HG03060 (cell line): ENCODE measurements around the gene NAV3.

Experiments
- ATAC-seq: cut with Tn5 transposase; IDR thresholded peaks from one replicate; pipeline ENCODE4 v1.9.1; 2021; ENCODE audit warnings: low read depth, moderate number of reproducible peaks; ENCODE audit not compliant: unreplicated experiment

The NAV3 gene

GRCh38 chr12:78034025-78034424 lies 203.3 kb downstream of the NAV3 start:
- no peak for ATAC-seq

GRCh38 chr12:78035901-78036606 lies 205.4 kb downstream of the NAV3 start:
- no peak for ATAC-seq

GRCh38 chr12:78036874-78037273 lies 206.2 kb downstream of the NAV3 start:
- ATAC-seq = no peak

GRCh38 chr12:78037707-78038106 lies 207.0 kb downstream of the NAV3 start:
- no peak for ATAC-seq

GRCh38 chr12:78038541-78038940 lies 207.8 kb downstream of the NAV3 start:
- ATAC-seq = no peak

- no peak for ATAC-seq
Measured at GRCh38 chr12:78038986-78039385, 208.3 kb downstream of the NAV3 start.

- ATAC-seq = no peak
Measured at GRCh38 chr12:78040111-78040510, 209.4 kb downstream of the NAV3 start.

GRCh38 chr12:78050790-78051189 lies 220.1 kb downstream of the NAV3 start:
- no peak for ATAC-seq

GRCh38 chr12:78055545-78055944 lies 224.9 kb downstream of the NAV3 start:
- no peak for ATAC-seq

- no peak for ATAC-seq
Measured at GRCh38 chr12:78057075-78057474, 226.4 kb downstream of the NAV3 start.

- no peak for ATAC-seq
Measured at GRCh38 chr12:78060186-78060585, 229.5 kb downstream of the NAV3 start.

- ATAC-seq = no peak
Measured at GRCh38 chr12:78062786-78063185, 232.1 kb downstream of the NAV3 start.

GRCh38 chr12:78081590-78082314 lies 251.1 kb downstream of the NAV3 start:
- no peak for ATAC-seq

GRCh38 chr12:78085542-78086182 lies 255.0 kb downstream of the NAV3 start:
- ATAC-seq = no peak

- no peak for ATAC-seq
Measured at GRCh38 chr12:78086553-78087362, 256.1 kb downstream of the NAV3 start.

GRCh38 chr12:78087363-78087675 lies 256.6 kb downstream of the NAV3 start:
- no peak for ATAC-seq

- ATAC-seq = no peak
Measured at GRCh38 chr12:78088391-78088832, 257.7 kb downstream of the NAV3 start.

- no peak for ATAC-seq
Measured at GRCh38 chr12:78090266-78090665, 259.6 kb downstream of the NAV3 start.

GRCh38 chr12:78095623-78096022 lies 264.9 kb downstream of the NAV3 start:
- ATAC-seq = no peak

GRCh38 chr12:78096909-78097597 lies 266.4 kb downstream of the NAV3 start:
- ATAC-seq = no peak
